Measurements from ENCODE around the gene RUNX1.

The RUNX1 gene

DNA sequence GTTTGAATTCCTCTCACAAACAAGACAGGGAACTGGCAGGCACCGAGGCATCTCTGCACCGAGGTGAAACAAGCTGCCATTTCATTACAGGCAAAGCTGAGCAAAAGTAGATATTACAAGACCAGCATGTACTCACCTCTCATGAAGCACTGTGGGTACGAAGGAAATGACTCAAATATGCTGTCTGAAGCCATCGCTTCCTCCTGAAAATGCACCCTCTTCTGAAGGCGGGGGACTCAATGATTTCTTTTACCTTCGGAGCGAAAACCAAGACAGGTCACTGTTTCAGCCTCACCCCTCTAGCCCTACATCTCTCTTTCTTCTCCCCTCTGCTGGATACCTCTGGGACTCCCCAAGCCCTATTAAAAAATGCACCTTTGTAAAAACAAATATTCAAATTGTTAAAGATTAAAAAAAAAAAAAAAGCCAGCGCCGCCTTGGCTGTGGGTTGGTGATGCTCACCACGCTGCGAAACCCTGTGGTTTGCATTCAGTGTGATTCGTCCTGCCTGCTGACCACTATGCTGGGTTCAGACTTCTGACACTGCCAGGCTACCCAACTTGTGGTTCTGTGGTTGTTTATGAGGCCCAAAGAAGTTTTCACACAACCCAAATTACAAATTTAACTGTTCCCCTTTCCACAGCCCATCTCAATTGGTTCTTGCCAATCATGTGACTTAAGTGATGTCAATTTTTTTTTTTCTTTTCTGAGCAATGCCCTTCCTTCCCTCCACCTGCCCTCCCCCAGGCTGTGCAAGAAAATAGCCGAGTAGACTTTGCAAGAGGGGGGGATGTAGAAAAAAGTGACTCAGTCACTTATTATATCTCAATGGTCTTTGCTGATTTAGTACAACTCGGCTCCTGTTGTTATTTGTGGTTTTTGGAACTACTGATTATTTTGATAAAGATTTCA is at the start of gene RUNX1:
TSS of gene RUNX1 (minus strand) at position 597 of the 912 bp plus-strand sequence.
- DNase-seq: no peak

DNA sequence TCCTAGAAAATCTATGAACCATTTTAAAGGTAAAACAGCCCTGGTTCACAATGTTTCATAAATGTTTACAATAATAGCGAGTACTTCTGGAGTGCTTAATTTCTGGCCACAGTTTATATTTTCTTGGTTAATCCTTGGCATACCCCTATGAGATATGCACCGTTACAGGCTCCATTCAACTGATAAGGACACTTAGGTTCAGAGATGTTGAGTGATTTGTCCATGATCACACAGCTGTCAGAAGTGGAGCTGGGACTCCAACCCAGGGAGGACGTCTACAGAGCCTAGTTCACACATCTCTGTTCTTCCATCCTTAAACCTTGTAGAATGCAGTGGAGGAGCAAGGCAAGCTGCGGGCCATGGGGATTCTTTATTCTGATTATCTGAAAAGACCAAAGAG is 48.4 kb upstream of the RUNX1 start:
- no peak for DNase-seq

DNA sequence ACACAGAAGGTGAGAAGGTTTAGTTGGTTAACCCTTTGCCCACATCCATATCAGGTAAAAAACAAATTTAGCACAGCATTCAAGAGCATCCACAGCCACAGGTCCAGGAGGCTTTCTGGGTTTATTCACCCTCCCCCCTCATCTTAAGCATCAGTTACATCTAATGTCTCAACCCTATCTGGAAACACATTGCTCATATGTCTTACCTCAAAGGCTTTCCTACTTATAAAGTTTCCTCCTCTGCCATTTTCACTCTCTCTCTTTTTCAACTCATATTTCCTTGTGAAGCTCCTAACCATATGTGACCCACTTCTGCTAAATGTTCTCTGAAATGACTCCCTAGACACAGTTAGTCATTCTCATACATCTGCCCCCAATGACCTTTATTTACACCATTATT is 47.9 kb upstream of the RUNX1 start:
- no peak for DNase-seq

DNA sequence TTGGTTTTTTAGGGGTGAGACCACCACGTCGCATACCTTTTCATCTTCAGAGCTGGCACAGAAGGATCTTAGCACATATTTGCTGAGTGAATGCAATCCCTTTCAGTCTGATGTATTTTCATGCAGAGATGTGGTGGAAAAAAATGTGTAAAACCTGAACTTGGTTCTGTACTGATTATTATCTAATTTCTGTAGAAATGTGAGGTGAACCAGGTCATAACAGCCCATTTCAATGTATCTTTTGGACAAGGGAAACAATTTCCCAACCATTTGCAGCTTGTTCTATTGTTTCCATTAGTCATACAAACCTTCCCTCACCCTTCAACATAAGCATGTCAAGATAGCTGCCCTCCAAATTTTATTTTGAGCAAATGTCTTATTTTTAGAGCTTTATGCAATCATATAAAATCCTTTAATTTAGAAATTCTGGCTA is 46.8 kb upstream of the RUNX1 start:
- no peak for DNase-seq

DNA sequence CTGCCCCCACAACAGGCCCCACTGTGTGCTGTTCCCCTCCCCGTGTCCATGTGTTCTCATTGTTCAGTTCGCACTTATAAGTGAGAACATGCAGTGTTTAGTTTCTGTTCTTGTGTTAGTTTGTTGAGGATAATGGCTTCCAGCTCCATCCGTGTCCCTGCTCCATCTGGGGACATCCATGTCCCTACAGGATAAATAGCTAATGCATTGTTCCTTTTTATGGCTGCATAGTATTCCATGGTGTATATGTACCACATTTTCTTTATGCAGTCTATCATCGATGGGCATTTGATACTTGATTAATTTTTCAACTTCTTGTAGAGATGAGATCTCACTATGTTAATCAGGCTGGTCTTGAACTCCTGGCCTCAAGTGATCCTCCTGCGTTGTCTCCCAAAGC is 44.4 kb upstream of the RUNX1 start:
- no peak for DNase-seq

DNA sequence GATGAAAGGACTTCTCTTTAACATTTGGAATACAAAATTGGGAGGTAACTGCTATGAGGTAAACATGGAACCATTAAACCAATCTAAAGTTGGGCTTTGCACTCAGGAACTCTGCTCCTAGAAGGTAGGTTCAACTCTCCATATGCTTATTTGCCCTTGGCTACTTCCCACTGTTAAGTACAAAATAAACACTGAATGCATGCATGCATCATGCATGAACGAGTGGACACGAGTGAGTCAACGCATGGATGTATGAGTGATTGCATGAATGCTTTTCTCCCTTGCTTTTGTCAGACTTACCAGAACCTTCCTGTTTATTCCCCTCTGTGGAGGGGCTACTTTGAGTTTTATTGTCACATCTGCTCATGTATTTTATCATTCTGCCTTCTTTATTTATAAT is 42.4 kb upstream of the RUNX1 start:
- DNase-seq: no peak

DNA sequence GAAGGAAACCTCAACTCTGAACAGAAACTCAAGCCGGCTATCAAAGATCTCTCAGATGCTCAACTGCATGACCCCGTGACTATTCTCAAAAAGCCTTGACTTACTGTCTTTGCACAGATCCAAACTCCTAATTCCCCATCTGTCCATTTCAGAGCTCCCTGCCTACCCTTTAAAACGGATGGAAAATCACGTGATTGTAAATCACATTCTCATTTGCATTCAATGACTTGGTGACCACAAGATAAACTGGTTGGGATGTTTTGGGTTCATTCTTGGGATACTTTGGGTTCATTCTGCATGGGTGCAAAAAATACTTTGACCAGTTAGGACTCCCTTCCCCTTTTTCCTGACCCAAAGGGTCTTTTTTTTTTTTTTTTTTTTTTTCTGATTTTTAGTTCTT is 41.3 kb upstream of the RUNX1 start:
- no peak for DNase-seq

DNA sequence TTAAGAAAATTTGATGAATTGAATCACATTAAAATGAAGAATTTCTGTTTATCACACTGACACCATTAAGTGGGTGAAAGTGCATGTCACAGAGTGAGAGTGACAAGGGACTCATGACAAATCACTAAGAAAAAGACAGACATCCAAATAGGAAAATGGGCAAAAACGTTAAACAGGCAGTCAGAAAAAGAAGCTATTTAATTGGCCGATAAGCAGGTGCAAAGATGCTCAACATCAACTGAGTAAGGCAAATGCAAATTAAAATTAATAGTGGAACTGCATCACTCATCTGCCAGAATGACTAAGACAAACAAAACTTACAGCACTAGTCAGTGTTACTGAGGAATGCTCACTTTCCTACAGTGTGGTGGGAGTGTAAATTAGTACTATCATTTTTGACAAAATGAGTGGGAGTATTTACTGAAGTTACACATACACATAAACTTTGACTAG is 39.2 kb upstream of the RUNX1 start:
- DNase-seq: no peak

DNA sequence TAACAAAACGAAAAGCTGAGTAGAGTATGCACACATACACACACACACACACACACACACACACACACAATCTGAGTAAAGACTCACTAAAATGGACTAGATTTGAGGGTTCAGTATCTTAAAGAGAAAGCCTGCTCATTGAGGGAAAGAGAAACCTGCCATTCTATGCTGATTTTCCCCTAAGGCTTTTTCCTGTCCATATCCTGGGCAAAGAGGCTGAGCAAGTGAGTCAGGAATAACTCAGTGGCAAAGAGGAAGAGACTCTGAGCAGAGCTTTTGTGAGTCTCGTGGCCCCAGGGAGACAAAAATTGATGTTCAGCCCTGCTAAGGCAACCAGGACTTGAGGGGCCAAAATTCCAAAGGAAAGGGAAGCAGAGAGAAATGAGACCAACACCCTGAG is 37.3 kb upstream of the RUNX1 start:
- DNase-seq: no peak

DNA sequence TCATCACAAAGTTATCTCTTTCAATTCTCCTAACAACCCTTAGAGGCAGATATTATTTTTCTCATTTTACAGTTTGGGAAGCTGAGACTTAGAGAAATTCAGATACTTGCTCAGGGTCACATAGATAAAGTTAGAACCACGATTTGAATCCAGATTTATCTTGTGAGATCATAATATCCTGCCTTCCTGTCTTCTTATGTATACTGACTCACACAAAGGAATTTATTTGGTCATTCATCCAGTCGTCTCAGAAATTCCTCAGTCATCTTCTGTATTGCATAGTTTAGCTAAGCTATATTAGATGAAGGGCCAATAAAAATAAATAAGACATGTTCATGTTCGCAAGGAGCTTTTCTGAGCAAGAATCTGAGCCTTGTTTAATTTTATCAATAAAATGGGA is 35.8 kb upstream of the RUNX1 start:
- DNase-seq: no peak

DNA sequence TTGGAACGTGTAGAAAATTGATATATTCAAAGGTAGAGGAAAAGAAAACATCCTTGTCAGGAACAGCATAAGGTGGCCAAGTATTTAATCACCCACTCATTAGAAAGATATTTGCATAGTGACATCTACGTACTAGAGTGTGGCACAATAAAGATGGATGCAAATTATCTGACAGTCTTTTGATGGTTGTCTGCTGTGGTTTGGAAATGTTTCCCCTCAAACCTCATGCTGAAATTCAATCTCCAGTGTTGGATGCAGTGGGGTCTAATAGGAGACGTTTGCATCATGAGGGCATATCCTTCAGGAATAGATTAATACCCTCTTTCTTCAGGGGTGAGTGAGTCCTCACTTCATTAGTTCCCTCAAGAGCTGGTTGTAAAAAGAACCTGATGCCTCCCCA is 34.1 kb upstream of the RUNX1 start:
- DNase-seq: no peak

DNA sequence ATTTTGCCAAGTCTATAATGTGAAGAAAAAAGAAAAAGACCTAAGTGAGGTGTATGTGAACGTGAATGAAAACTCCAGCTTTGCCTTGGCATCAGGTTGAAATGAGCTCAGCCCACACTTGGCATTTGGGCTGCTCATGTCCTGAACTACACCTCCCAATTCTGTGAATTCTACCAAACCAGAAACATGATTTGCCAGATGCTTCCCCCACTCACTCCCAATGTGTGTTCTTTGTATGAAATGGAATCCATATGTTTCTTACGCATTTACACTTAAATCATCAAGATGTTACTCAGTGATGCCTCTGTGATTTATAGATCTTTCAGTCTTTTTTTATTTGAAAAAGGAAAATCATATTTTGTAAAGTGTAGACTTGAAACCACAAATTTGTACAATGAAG is 32.8 kb upstream of the RUNX1 start:
- no peak for DNase-seq

DNA sequence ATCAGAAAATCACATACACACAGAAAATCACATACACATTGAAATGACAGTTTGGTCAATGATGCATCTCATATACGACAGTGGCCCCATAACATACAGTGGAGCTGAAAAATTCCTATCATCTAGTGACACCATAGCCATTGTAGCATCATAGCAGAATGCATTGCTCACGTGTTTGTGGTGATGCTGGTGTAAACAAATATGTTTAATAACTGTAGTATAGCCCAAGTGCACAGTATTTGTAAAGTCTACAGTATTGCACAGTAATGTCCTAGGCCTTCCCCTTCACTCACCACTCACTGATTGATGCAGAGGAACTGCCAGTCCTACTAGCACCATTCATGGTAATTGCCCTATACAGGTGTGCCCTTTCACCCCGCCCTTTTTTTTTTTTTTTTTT is 30.1 kb upstream of the RUNX1 start:
- DNase-seq: no peak

DNA sequence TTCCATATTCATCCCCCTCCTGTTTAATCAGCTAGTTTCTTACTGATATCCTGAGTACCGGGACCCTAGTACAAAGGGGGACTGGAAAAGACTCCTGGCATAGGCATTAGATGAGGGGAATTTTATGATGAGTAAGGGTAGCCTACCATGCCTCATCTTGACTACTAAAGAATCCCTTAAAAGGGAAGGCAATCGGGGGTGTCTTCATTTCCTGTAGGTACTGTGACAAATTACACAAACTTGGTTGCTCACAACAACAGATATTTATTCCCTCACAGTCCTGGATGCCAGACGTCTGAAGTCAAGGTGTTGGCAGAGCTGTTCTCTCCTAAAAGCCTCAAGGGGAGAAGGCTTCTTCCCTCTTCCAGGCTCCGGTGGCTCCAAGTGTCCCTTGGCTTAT is 28.9 kb upstream of the RUNX1 start:
- no peak for DNase-seq

DNA sequence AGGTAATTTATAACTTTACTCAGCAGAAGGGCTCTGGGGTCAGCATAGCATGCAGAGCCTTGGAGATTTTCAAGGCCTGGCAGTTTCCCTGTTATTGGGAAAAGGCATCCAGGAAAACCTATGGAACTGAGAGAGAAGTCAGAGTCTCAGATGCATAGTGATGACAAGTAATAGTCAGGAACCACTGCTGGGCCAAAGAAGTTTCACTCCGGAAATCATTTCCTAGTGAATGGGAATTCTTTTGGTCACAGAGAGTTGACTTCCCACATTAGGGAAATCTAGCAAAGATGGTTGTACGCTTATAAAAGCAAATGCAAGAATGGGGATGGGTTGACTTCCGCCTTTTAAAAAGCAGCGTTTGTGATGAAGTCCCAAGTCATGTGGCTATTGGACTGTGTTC is 28.4 kb upstream of the RUNX1 start:
- no peak for DNase-seq

DNA sequence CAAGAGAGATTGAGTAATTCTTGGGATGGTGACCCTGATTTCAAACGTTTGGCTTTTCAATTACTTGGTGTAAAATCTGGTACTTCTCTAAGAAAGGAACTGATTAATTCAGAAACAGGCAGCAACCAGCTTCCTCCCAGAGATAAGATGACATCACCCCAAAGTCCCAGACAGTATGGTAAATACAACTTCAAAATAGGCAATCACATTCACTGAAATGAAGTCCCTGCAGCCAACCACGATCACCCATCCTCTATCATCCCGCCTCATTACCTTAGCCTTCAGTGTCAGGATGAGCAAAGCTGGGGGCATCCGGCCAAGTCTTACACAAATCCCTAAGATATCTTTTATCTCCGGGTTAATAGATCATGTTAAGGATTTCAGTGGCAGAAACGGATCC is 26.4 kb upstream of the RUNX1 start:
- DNase-seq: no peak

DNA sequence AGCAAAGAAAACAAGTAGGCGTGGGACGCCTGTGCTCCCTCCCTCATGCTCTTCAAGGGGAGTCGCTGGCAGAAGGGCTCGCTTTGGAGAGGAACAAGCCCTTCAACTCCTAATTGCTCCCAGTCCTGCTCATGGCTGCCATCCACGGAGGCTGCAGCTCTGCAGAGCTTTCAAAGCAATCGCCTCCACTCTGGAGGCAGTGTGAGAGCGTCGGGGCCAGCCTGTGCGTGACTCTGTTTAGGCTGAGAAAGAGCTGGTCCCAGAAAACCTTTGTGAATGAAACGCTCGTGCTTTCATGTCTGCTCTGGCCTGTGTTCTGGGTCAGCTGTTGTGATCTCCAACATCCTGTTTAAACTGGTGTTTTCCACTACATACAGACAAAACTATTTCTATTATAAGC is 23.9 kb upstream of the RUNX1 start:
- DNase-seq: no peak

DNA sequence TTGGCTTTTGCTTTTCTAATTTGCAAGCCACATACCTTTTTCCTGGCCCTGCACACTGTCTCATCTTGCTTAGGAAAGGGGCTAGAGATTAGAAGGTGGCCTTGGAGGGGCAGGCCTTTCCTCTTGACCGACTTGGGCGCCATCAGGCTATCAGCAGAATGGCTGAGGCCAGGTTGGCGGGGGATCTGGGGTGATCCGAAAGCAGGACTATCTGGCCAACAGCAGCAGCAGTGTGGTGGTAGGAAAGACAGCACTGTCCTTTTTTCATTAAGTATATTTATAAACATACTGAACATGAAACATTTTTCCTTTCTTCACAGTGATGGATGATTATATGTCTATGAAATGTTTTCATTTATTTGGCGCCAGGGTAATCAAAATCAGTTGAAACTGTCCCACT is 23.5 kb upstream of the RUNX1 start:
- DNase-seq: no peak

DNA sequence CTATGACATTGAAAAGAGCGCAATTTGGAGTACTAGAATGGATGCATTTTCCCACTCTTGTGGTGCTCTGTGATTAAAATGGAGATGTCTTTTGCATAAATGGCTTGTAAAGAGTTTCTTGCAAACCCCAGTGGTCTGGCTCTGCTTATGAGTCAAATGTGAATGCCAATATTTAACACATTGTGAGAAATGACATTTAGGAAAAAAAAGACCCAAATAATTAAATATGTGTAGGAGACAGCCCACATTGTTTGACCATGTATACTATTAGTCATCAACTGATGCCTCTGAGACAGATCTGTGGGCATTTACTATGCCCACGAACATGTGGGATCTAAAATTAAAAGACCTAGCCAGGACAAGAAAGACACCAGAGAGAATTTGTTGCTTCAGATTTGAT is 22.2 kb upstream of the RUNX1 start:
- no peak for DNase-seq

DNA sequence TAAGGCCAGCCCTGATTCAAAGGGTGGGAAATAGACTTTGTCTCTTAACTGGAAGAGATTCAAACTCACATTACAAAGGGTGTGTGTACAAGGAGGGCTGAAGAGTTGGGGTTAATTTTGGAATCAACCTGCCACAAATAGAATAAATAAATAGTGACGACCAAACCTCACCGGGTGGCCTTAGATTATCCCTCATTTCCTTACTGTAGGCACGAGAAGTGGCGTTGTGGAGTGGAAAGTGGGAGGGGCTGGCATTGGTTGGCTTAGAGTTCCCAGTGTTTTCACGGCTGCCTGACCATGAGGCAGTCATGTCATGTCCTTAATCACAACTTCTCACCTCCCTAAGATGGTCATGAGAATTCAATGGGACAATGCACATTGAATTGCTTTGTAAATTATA is 21.3 kb upstream of the RUNX1 start:
- no peak for DNase-seq

DNA sequence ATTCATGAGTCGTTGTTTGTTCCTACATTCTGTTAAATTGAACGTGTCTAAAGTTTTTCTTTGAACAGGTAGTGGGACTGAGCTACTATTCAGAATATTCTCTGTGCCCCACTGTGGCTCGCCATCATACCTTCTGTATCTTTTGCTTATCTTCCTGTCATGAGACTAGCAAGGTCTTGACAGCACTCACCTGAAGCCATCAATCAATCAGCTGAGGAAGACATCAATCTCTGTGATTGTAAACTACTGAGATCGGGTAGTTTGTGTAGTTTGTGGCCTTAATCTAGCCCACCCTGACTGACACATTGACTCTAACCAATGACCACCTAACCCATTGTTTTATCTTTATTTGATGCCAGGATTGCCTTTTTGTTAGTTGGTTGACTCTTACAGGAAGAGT is 17.7 kb upstream of the RUNX1 start:
- DNase-seq: no peak

DNA sequence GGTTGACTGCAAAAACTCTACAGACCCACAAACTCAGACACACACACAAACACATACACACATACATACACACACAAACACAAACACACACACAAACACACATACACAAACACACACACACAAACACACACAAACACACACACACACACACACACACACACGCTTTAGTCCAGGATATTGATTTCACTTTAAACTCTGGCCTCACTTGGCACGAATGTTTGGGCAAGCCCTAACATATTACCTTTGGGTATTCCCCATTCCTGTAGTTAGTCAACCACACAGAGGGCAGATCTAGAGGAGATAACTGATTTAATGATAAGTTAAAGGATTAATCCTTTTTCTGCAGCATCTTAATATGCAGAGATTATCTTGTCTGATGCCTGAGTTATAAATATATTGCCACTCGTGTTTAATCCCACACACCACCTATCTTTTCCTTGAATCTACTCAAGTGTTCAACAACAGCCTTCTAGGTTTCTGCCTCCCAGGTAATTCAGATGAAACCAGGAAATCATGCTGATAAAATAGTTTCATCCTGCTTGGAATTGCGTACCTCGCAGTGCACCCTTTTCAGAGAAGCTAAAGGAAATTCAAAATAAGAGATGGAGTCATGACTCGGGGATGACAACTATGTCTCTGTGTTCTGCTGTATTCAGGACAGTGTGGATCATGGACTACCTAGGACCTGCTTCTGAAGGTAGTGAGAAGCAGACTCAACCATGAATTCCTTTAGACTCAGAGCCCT is 14.5 kb upstream of the RUNX1 start:
- DNase-seq: no peak

DNA sequence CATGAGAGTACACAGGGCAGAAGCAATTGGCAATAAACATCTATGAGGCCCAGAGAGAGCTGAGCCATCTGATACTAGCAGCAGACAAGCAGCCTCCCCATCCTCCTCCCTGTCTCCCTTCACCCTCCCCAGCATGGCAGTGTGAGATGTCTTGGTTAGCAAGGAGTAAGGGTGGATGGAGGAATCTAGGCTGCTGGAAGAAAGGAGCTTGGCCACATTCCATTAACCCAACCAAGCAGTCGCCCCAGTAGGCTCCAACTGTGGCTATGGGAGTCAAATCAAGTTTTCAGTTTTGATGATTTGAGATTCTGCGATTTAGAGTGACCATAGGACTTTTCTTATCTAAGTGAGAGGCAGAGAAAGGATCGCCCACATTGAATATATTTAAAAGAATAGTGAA is 12.9 kb upstream of the RUNX1 start:
- DNase-seq: no peak

DNA sequence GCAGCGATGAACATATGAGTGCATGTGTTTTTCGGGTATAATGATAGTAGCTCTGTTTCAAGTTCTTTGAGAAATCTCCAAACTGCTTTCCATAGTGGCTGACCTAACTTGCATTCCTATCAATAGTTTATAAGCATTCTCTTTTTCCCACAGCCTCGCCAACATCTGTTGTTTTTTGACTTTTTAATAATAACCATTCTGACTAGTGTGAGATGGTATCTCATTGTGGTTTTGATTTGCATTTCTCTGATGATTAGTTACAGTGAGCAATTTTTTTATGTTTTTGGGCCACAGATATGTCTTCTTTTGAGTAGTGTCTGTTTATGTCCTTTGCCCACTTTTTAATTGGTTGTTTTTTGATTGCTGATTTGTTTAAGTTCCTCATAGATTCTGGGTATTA is 10.6 kb upstream of the RUNX1 start:
- DNase-seq: no peak

All from retina (tissue), 1 donor.